ENCODE data around the gene SLC6A3. TPM values are rescaled to one million over a fixed set of nuclear protein-coding genes. Genes with fewer than 3 reads are reported as not detected.
"Not testable (repeated sequence)": the region's sequence is repeated elsewhere in the genome, so short reads cannot be mapped to it uniquely, and the experiment has no call there.

The SLC6A3 gene
- total RNA-seq, 1 donor from 2014 or later = not detected

GRCh38 chr5:1478271-1479035 lies 33.2 kb upstream of the SLC6A3 start:
- DNase-seq (ENCODE audit: low read depth in 2 of 2) = no peak

- no peak for DNase-seq (ENCODE audit: low read depth in 2 of 2)
These were observed 32.1 kb upstream of the SLC6A3 start for GRCh38 chr5:1477341-1477740.

- DNase-seq (ENCODE audit: low read depth in 2 of 2) = no peak
These were observed 31.7 kb upstream of the SLC6A3 start for GRCh38 chr5:1476967-1477310.

- no peak for DNase-seq (ENCODE audit: low read depth in 2 of 2)
These were observed 31.1 kb upstream of the SLC6A3 start for GRCh38 chr5:1476181-1476966.

- not testable (repeated sequence) for DNase-seq (ENCODE audit: low read depth in 2 of 2)
These were observed 30.3 kb upstream of the SLC6A3 start for GRCh38 chr5:1475544-1475900.

GRCh38 chr5:1474866-1475543 lies 29.8 kb upstream of the SLC6A3 start:
- no peak for DNase-seq (ENCODE audit: low read depth in 2 of 2)

GRCh38 chr5:1474183-1474839 lies 29.1 kb upstream of the SLC6A3 start:
- no peak for DNase-seq (ENCODE audit: low read depth in 2 of 2)

- no peak for DNase-seq (ENCODE audit: low read depth in 2 of 2)
These were observed 28.5 kb upstream of the SLC6A3 start for GRCh38 chr5:1473746-1474145.

GRCh38 chr5:1472964-1473628 lies 27.9 kb upstream of the SLC6A3 start:
- no peak for DNase-seq (ENCODE audit: low read depth in 2 of 2)

GRCh38 chr5:1471997-1472963 lies 27.0 kb upstream of the SLC6A3 start:
- DNase-seq (ENCODE audit: low read depth in 2 of 2) = no peak

GRCh38 chr5:1471240-1471853 lies 26.1 kb upstream of the SLC6A3 start:
- no peak for DNase-seq (ENCODE audit: low read depth in 2 of 2)

- no peak for DNase-seq (ENCODE audit: low read depth in 2 of 2)
These were observed 25.5 kb upstream of the SLC6A3 start for GRCh38 chr5:1470762-1471211.

- no peak for DNase-seq (ENCODE audit: low read depth in 2 of 2)
These were observed 23.6 kb upstream of the SLC6A3 start for GRCh38 chr5:1468629-1469527.

- peak in 1 of 2 donors; percentile 26 for DNase-seq (ENCODE audit: low read depth in 2 of 2)
These were observed 23.0 kb upstream of the SLC6A3 start for GRCh38 chr5:1468247-1468612.

GRCh38 chr5:1467341-1468246 lies 22.4 kb upstream of the SLC6A3 start:
- no peak for DNase-seq (ENCODE audit: low read depth in 2 of 2)

GRCh38 chr5:1466631-1467265 lies 21.5 kb upstream of the SLC6A3 start:
- DNase-seq (ENCODE audit: low read depth in 2 of 2) = no peak

- no peak for DNase-seq (ENCODE audit: low read depth in 2 of 2)
These were observed 20.8 kb upstream of the SLC6A3 start for GRCh38 chr5:1465966-1466471.
